Measurements from ENCODE around the gene FGD4.

- TF ChIP-seq CTCF (IDR thresholded peaks at IDR 0.05; ENCODE audit: borderline replicate concordance, extremely low read depth, low read length, poor library complexity, severe bottlenecking) (no peak), EZH2 (IDR thresholded peaks at IDR 0.05; ENCODE audit: borderline replicate concordance, low read depth, low read length, severe bottlenecking) (no peak)
These were observed 19.7 kb upstream of the FGD4 start for GRCh38 chr12:32379667-32380066.
